GM12865 (cell line): ENCODE measurements around the gene HOXA11.

Experiments used
- DNase-seq: peaks from one replicate; pipeline ENCODE4 v3.0.0; 2010; ENCODE audit warnings: low read depth
- H3K4me3 ChIP-seq: 2 replicates; pipeline ENCODE4 v1.5.1; 2011; ENCODE audit warnings: mild to moderate bottlenecking, low read depth, low read length, control low read depth
- CTCF ChIP-seq: IDR thresholded peaks from 2 replicates; pipeline ENCODE4 v1.5.1; 2011; ENCODE audit warnings: low read length, control low read depth, low read depth, inconsistent platforms; ENCODE audit not compliant: insufficient read depth; ENCODE audit errors: missing control alignments

Gene HOXA11

DNA sequence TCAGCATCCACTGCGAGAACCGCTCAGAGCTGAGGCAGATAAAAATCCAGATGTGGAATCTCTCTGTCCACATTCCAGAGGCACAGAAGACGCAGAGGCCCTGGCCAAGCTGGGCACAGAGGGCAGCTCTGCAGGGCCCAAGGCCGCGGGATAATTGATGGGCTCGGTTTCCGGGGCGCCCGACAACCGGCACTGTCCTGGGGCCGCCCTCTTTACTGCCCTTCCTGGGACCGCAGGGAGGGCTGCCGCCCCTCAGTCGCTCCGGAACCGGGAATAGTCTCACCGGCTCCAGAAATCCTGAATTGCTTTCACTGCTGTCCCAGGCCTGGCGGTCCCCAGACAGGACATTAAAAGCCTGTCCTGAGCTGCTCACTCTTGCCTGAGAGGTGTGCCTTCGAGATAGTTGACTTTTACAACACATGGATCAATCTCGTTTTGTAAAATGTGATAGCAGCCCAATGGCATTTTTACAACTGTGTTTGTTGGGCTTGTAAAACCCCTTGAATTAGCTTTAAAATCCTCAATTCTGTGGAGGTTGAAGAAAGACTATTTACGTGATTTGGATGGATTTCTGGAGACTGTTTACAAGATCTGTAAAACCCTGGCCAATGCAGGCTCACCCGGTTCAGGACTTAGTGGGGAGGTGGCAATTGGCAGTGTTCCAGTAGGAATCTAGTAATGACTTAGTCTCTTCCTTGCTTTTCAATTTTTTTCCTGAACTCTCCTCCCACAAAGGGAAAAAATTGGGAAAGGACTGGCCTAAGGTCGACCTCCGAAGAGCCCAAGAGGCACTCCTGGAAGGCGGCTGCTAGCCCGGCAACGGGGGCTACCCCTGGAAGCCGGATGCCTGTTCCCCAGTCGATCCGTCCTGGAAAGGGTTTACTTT lies 36.0 kb downstream of the HOXA11 start:
- no peak for DNase-seq
- no peak for TF ChIP-seq CTCF
- H3K4me3 ChIP-seq, result no peak overlapping the region

- H3K4me3 ChIP-seq, result no peak overlapping the region
- no peak for TF ChIP-seq CTCF
- no peak for DNase-seq
Observed at GRCh38 chr7:27148031-27148755, 36.8 kb downstream of the HOXA11 start.

GRCh38 chr7:27147199-27148030 lies 37.6 kb downstream of the HOXA11 start, which contains the start of gene HOXA6:
TSS of gene HOXA6 (minus strand) at chr7:27147774. CDS start at chr7:27147749, 25 bp downstream.
- H3K4me3 ChIP-seq, result no peak within 1 kb of the TSS
- DNase-seq, result no peak

GRCh38 chr7:27146491-27147198 lies 38.4 kb downstream of the HOXA11 start:
- H3K4me3 ChIP-seq, result no peak overlapping the region
- no peak for DNase-seq
- TF ChIP-seq CTCF, result no peak

More at GRCh38 chr7:27147199-27148030, 37.6 kb downstream of the HOXA11 start, which contains the start of gene HOXA6:
- TF ChIP-seq CTCF, result no peak

- no peak for TF ChIP-seq CTCF
- no peak overlapping the region for H3K4me3 ChIP-seq
- no peak for DNase-seq
Observed at GRCh38 chr7:27145914-27146412, 39.1 kb downstream of the HOXA11 start.
